SIG-M5 treated with dmso at 0.1 percent for 504 hours (cell line): ENCODE data around the gene GIPC3.

Experiments
- DNase-seq: peaks from one replicate; lab custom pipeline; 2025; ENCODE audit not compliant: unreplicated experiment; lab: John Stamatoyannopoulos, UW

GIPC3 gene

GRCh38 chr19:3636962-3637361 lies 51.7 kb downstream of the GIPC3 start:
- no peak for DNase-seq

DNA sequence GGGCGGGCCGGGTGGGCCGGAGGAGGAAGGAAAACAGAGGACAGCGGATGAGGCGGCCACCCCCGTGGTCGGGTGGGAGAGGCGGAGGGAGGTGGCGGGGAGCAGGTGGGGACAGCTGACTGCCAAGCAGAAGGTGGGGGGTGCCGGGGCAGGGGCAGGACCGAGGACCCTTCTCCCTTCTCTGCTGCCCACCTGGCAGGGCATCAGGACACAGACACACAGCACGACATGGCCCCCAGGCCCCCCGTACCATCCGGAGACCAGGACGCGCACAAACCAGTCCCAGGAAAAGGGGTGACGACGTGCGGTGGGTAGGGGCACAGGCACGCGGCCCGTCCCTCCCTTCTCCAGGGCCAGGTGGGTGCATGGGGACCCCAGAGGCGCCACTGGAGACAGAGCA lies 52.3 kb downstream of the GIPC3 start:
- DNase-seq = no peak

DNA sequence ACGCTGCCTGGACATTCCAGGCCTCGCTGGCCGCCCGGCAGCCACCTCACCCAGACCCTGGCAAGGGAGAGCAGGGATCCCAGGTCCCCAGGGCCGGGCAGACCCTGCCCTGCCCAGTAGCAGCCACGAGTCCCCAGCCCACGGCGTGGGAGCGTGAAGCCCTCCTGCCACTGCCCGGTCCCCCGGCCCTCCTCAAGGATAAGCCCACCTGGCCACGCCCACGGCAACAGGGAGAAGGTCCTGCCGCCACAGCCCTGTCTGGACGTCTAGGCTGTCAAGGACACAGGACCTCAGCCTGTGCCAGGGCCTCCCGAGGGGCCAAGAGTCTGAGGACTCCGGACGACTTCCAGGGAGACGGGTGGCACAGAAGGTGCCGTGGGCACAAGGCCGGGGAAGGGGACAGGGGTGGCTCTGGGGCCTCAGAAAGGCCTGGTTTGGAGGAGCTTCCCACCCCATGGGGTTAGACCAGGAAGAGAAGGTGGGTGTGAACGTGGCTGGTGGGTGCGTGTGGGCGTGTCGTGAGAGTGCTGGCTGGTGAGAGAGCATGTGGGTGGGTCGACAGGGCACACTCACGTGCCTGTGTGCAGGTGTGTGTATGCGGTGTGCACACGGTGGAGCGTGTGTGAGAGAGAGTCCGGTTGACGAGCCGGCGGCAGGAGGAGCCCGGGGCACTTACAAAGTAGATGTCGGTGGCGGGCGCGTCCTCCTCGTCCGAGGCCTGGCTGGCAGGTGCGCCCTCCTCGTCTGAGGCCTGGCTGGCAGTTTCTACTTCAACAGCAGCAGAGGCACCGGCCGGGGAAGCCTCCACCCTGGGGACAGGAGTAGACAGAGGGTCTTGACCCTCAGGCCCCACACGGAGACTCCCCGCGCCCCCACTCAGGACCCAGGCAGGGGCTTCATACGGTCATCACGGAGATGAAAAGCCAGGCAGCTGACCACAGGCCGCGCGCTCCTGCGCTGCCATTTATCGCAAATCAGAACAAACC lies 53.2 kb downstream of the GIPC3 start:
- DNase-seq = no peak

- no peak for DNase-seq
Observed at GRCh38 chr19:3639479-3639878, 54.2 kb downstream of the GIPC3 start.

DNA sequence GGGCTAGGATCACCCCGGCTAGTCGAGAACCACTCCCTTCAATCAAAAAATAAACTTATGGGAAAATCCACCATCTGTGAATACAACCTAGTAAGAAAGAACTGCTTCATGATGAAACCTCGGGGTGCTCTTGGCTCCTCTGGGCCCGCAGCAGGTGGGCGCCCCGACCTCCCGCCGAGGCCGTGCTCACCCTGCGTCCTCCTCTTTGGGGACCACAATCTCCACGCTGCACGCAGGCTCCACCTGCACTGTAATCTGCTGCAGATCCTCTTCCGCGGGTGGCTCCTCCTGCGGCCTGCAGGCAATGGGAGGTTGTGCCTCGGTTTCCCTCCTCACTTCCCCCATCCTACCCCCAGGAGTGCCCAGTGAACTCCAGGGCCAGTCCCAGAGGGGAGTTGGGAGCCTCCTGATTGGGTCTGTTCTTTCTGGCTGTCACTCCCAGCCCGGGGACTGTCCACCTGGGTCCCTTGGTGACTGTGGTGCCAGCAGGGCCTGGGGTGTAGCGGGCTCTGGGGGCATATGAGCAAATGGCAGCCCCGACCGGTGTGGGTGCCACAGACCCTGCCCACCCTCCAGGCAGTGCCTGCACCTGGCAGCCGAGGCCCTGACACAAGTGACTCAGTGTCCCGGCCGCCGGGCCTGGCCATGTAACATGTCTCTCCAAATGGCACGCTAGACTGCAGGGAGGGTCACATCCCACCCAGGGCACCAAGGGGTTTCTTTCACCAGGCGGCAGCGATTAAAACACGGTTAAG lies 56.4 kb downstream of the GIPC3 start:
- DNase-seq = no peak

- no peak for DNase-seq
Observed at GRCh38 chr19:3642296-3642695, 57.0 kb downstream of the GIPC3 start.
